ENCODE measurements around the gene IL23A. TPM values are rescaled to one million over a fixed set of nuclear protein-coding genes. Genes with fewer than 3 reads are reported as not detected.

Gene IL23A
- total RNA-seq, 6 donors from 2014 or later, result 0.81 to 1.1 TPM; not detected in 4

- Histone ChIP-seq H3K27ac (no peak overlapping the region), H3K36me3 (peaks cover 0 to 66% (median 28%) of the 10 kb centered on the region in 4 donors), H3K4me1 (peaks cover 8 to 11% (median 9%) of the 10 kb centered on the region in 4 donors), H3K4me3 (no peak overlapping the region), H3K9me3 (no peaks in the 10 kb centered on the region), H3K27me3 (no peaks in the 10 kb centered on the region)
- DNase-seq (no peak), ATAC-seq (ENCODE audit: low FRiP score in 2 of 2) (no peak)
- no peak for TF ChIP-seq POLR2AphosphoS5 (IDR thresholded peaks at IDR 0.05)
- TF ChIP-seq, protein P1, sequence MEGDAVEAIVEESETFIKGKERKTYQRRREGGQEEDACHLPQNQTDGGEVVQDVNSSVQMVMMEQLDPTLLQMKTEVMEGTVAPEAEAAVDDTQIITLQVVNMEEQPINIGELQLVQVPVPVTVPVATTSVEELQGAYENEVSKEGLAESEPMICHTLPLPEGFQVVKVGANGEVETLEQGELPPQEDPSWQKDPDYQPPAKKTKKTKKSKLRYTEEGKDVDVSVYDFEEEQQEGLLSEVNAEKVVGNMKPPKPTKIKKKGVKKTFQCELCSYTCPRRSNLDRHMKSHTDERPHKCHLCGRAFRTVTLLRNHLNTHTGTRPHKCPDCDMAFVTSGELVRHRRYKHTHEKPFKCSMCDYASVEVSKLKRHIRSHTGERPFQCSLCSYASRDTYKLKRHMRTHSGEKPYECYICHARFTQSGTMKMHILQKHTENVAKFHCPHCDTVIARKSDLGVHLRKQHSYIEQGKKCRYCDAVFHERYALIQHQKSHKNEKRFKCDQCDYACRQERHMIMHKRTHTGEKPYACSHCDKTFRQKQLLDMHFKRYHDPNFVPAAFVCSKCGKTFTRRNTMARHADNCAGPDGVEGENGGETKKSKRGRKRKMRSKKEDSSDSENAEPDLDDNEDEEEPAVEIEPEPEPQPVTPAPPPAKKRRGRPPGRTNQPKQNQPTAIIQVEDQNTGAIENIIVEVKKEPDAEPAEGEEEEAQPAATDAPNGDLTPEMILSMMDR (IDR thresholded peaks at IDR 0.05), result no peak
- TF ChIP-seq POLR2A (IDR thresholded peaks at IDR 0.05), result no peak
- TF ChIP-seq EP300 (IDR thresholded peaks at IDR 0.05), result no peak
- 96 to 97% methylated on average over 12 of the region's 12 CpGs for WGBS, 2 donors
Observed at GRCh38 chr12:56311003-56311402, 27.7 kb upstream of the IL23A start.

- WGBS, 2 donors, result 2 to 11% methylated on average over 1 to 11 of the region's 11 CpGs
- ATAC-seq (ENCODE audit: low FRiP score in 2 of 2) (peak in 1 of 2 donors; percentile 2), DNase-seq (peak in 1 of 2 donors; percentile 31)
- Histone ChIP-seq H3K4me3 (peak overlapping the region; percentile 84 to 92 (median 86)), H3K9me3 (no peaks in the 10 kb centered on the region), H3K27ac (peak overlapping the region; percentile 91 to 94 (median 93)), H3K27me3 (no peaks in the 10 kb centered on the region), H3K4me1 (peaks cover 13 to 19% (median 14%) of the 10 kb centered on the region in 4 donors), H3K36me3 (peaks cover 4 to 60% (median 21%) of the 10 kb centered on the region in 4 donors)
- TF ChIP-seq POLR2AphosphoS5 (IDR thresholded peaks at IDR 0.05) (no peak), EP300 (IDR thresholded peaks at IDR 0.05) (no peak), POLR2A (IDR thresholded peaks at IDR 0.05) (no peak)
- TF ChIP-seq, protein P1 (IDR thresholded peaks at IDR 0.05), result no peak
Observed at GRCh38 chr12:56315249-56315621, 23.4 kb upstream of the IL23A start.

DNA sequence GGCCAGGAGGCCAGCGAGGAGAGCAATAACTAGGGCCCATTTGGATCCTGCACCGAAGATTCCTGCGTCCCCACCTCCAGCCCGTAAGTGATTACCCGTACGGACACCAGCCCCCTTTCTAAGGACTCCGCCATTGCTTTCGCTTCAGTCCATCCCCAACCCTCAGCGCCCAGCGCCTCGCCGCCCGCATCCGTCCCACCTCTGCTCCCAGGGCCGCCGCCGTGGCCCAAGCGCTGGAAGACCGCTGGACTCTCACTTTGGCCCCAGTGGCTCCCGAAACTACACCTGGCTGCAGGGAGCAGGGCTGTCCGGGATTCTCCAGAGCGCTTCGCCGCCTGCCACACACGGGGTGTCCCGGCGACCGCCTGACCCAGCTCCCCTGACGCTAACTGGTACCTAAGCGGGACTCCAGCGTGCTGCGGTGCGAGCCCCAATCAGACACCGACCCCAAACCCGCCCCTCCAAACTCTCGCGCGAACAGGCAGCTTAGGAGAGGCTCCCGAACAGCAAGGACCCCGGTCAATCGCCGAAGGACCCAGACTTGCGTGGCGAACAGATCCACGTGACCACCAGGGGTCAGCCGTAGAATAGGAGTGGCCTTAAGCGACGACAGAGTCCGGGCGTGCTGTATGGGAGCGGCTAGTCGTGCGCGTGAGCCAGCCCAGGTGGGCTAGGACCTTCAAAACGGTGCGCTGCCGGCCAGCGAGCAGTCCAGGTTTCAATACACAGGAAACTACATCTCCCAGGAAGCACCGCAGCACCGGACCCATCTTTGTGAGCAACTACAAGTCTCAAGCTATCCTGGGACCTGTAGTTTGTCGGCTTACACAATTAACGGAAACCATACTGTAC is 22.8 kb upstream of the IL23A start, which contains the start of gene CNPY2:
CNPY2 (minus strand) TSS at position 367 of the 852 bp plus-strand sequence. CDS start 771 bp downstream, outside the sequence.
- peaks cover 4 to 57% (median 22%) of the 10 kb centered on the region in 4 donors for H3K36me3 ChIP-seq
- H3K27me3 ChIP-seq, result no peaks in the 10 kb centered on the region
- peak within 1 kb of the TSS; percentile 91 to 94 (median 93) for H3K27ac ChIP-seq
- peaks cover 13 to 19% (median 14%) of the 10 kb centered on the region in 4 donors for H3K4me1 ChIP-seq
- H3K4me3 ChIP-seq, result peak within 1 kb of the TSS; percentile 84 to 92 (median 86)
- ATAC-seq (ENCODE audit: low FRiP score in 2 of 2), result peak; percentile 98
- peak in 3 of 4 donors; percentile 63 to 84 (median 76) for TF ChIP-seq POLR2A (IDR thresholded peaks at IDR 0.05)
- TF ChIP-seq EP300 (IDR thresholded peaks at IDR 0.05), result no peak
- TF ChIP-seq, protein P1 (IDR thresholded peaks at IDR 0.05), result peak in 4 of 6 experiments; percentile 25 to 57 (median 44)
- TF ChIP-seq POLR2AphosphoS5 (IDR thresholded peaks at IDR 0.05), result peak; percentile 76 to 80
- no peaks in the 10 kb centered on the region for H3K9me3 ChIP-seq
- 0% methylated on average over 19 to 55 of the region's 62 CpGs for WGBS, 2 donors
- DNase-seq, result peak; percentile 93 to 98

DNA sequence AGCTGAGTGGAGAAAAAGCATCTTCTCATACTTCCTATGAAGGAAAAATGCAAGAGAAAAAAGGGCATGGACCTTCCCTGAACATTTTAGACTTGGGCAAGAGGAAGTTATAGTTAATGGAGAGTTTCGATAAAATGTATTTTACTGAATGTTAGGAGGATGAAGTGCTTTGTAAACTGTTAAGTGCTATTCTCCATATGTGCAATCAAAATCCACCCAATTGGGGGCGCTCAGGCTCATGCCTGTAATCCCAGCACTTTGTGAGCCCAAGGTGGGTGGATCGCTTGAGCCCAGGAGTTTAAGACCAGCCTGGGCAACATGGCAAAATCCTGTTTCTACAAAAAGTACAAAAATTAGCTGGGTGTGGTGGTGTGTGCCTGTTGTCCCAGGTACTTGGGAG is 21.0 kb upstream of the IL23A start:
- ATAC-seq (ENCODE audit: low FRiP score in 2 of 2), result no peak
- WGBS, 2 donors, result 92 to 99% methylated on average over 3 of the region's 3 CpGs
- H3K36me3 ChIP-seq, result peaks cover 4 to 56% (median 26%) of the 10 kb centered on the region in 4 donors
- no peaks in the 10 kb centered on the region for H3K27me3 ChIP-seq
- H3K9me3 ChIP-seq, result no peaks in the 10 kb centered on the region
- H3K4me1 ChIP-seq, result peaks cover 13 to 19% (median 14%) of the 10 kb centered on the region in 4 donors
- H3K27ac ChIP-seq, result no peak overlapping the region
- H3K4me3 ChIP-seq, result no peak overlapping the region
- no peak for DNase-seq
- no peak for TF ChIP-seq POLR2AphosphoS5 (IDR thresholded peaks at IDR 0.05)
- no peak for TF ChIP-seq EP300 (IDR thresholded peaks at IDR 0.05)
- TF ChIP-seq, protein P1 (IDR thresholded peaks at IDR 0.05), result no peak
- no peak for TF ChIP-seq POLR2A (IDR thresholded peaks at IDR 0.05)
